GM23248 (cell line): ENCODE measurements around the gene CBX3. TPM values are rescaled to one million over a fixed set of nuclear protein-coding genes. Genes with fewer than 3 reads are reported as not detected.

Source experiments
- DNase-seq: peaks from one replicate; pipeline ENCODE4 v3.0.0-alpha.2; 2015
- H2AFZ ChIP-seq: fragments of 200-600 bp; sonication (generic); 2 replicates; pipeline ENCODE4 v1.6.1; 2016; ENCODE audit warnings: antibody characterized with exemption
- H3F3A ChIP-seq: fragments of 200-600 bp; sonication (generic); 2 replicates; pipeline ENCODE4 v1.6.1; 2016; ENCODE audit warnings: mild to moderate bottlenecking, antibody characterized with exemption, mixed run types; ENCODE audit not compliant: insufficient read depth
- H3K27ac ChIP-seq: fragments of 200-600 bp; sonication (generic); 2 replicates; pipeline ENCODE4 v1.5.1; 2016; ENCODE audit warnings: mild to moderate bottlenecking
- H3K27me3 ChIP-seq: fragments of 200-600 bp; sonication (generic); replicated peaks from 2 replicates; pipeline ENCODE4 v1.6.1; 2016; ENCODE audit warnings: mild to moderate bottlenecking; ENCODE audit not compliant: insufficient read depth
- H3K36me3 ChIP-seq: fragments of 200-600 bp; sonication (generic); 2 replicates; pipeline ENCODE4 v1.6.1; 2016; ENCODE audit warnings: low read depth, mild to moderate bottlenecking
- H3K4me1 ChIP-seq: fragments of 200-600 bp; sonication (generic); 2 replicates; pipeline ENCODE4 v1.6.1; 2016; ENCODE audit warnings: mild to moderate bottlenecking; ENCODE audit not compliant: insufficient read depth
- H3K4me2 ChIP-seq: fragments of 200-600 bp; sonication (generic); one replicate; pipeline ENCODE4 v1.6.1; 2016; ENCODE audit warnings: mild to moderate bottlenecking; ENCODE audit not compliant: unreplicated experiment
- H3K4me3 ChIP-seq: fragments of 200-600 bp; sonication (generic); 2 replicates; pipeline ENCODE4 v1.5.1; 2016; ENCODE audit warnings: mild to moderate bottlenecking
- H3K79me2 ChIP-seq: fragments of 200-600 bp; sonication (generic); 2 replicates; pipeline ENCODE4 v1.6.1; 2016; ENCODE audit warnings: mild to moderate bottlenecking; ENCODE audit not compliant: insufficient read depth
- H3K9ac ChIP-seq: fragments of 200-600 bp; sonication (generic); 2 replicates; pipeline ENCODE4 v1.6.1; 2016; ENCODE audit warnings: mild to moderate bottlenecking
- H3K9me2 ChIP-seq: fragments of 200-600 bp; sonication (generic); 2 replicates; pipeline ENCODE4 v1.6.1; 2016; ENCODE audit warnings: mixed run types, mild to moderate bottlenecking, moderate library complexity; ENCODE audit not compliant: insufficient read depth
- H3K9me3 ChIP-seq: fragments of 200-600 bp; sonication (generic); one replicate; pipeline ENCODE4 v1.6.1; 2017; ENCODE audit warnings: low read depth
- H4K20me1 ChIP-seq: fragments of 200-600 bp; sonication (generic); 2 replicates; pipeline ENCODE4 v1.6.0; 2016; ENCODE audit not compliant: insufficient read depth
- EZH2 ChIP-seq: fragments of 200-600 bp; sonication (generic); IDR thresholded peaks from 2 replicates; pipeline ENCODE4 v1.6.1; 2018; ENCODE audit warnings: antibody characterized with exemption, mild to moderate bottlenecking; ENCODE audit not compliant: insufficient read depth, poor library complexity, severe bottlenecking
- EZH2phosphoT487 ChIP-seq: fragments of 200-600 bp; sonication (generic); IDR thresholded peaks from 2 replicates; pipeline ENCODE4 v1.6.1; 2018; ENCODE audit warnings: antibody characterized with exemption, moderate library complexity, mild to moderate bottlenecking, low read depth; ENCODE audit not compliant: insufficient read depth
- WGBS, 2 experiments: methylation state at CpG; one replicate each; pipeline ENCODE4 v1.1.6; 2015 to 2017; ENCODE audit warnings: low lambda C conversion rate in 2 of 2, low coverage in 1 of 2; ENCODE audit errors: missing lambda C conversion rate in 2 of 2; 5-methylcytosine and 5-hydroxymethylcytosine counted together
- in situ Hi-C: fragments of 300-500 bp; cut with MboI; formaldehyde crosslinking; loops from 2 replicates; pipeline ENCODE4 v1.15.0; 2020
- polyA plus RNA-seq: library from polyadenylated mRNA; unstranded; fragments of >200 nt; fragmentation: Nextera tagmentation; extraction: Ambion mirVana; gene quantifications from 2 replicates; pipeline ENCODE4 v1.2.1, GENCODE V29; 2016
- total RNA-seq: library from RNA; depleted of rRNA; stranded (reverse); fragments of >200 nt; shearing (Covaris generic); gene quantifications from 2 replicates; pipeline ENCODE4 v1.2.3, GENCODE V29; 2014

Gene CBX3
- total and polyA plus RNA-seq, 2 experiments from 2014 or later: 73.3 to 122 TPM

GRCh38 chr7:26227987-26228386, 26.4 kb downstream of the CBX3 start:
- Histone ChIP-seq H3K4me2 (no peak overlapping the region), H3K9me3 (no peaks in the 10 kb centered on the region), H3K27me3 (no peaks in the 10 kb centered on the region; the same call in 1 of the 2 replicates), H3K4me3 (no peak overlapping the region), H4K20me1 (no peaks in the 10 kb centered on the region), H3K79me2 (no peaks in the 10 kb centered on the region), H3K4me1 (no peaks in the 10 kb centered on the region), H3K27ac (no peak overlapping the region), H3K9me2 (no peaks in the 10 kb centered on the region), H2AFZ (no peak overlapping the region), H3K36me3 (no peaks in the 10 kb centered on the region), H3K9ac (no peak overlapping the region), H3F3A (no peaks in the 10 kb centered on the region)
- in situ Hi-C loops: no loop called here
- 37 to 39% methylated on average over 2 of the region's 2 CpGs for WGBS, 2 experiments
- DNase-seq: no peak
- TF ChIP-seq EZH2 (no peak), EZH2phosphoT487 (no peak)

- Histone ChIP-seq H3K4me3 (no peak overlapping the region), H3K79me2 (no peaks in the 10 kb centered on the region), H3K9me2 (no peaks in the 10 kb centered on the region), H2AFZ (no peak overlapping the region), H3K4me1 (no peaks in the 10 kb centered on the region), H3F3A (no peaks in the 10 kb centered on the region), H3K9me3 (no peaks in the 10 kb centered on the region), H3K27me3 (no peaks in the 10 kb centered on the region), H3K4me2 (no peak overlapping the region), H3K27ac (no peak overlapping the region), H4K20me1 (no peaks in the 10 kb centered on the region), H3K9ac (no peak overlapping the region), H3K36me3 (no peaks in the 10 kb centered on the region)
- in situ Hi-C loops: no loop called here
- TF ChIP-seq EZH2: no peak
- TF ChIP-seq EZH2phosphoT487: no peak
- WGBS, 2 experiments: 60 to 64% methylated on average over 5 of the region's 5 CpGs
- DNase-seq: no peak
These were observed 32.5 kb downstream of the CBX3 start for GRCh38 chr7:26233902-26234511.

- no peaks in the 10 kb centered on the region for H3K9me2 ChIP-seq
- 56 to 57% methylated on average over 6 of the region's 6 CpGs for WGBS, 2 experiments
- in situ Hi-C loops: no loop called here
- no peaks in the 10 kb centered on the region for H3K27me3 ChIP-seq
- H3K4me2 ChIP-seq: no peak overlapping the region
- no peaks in the 10 kb centered on the region for H3K36me3 ChIP-seq
- H3K9ac ChIP-seq: no peak overlapping the region
- H3K27ac ChIP-seq: no peak overlapping the region
- no peaks in the 10 kb centered on the region for H3F3A ChIP-seq
- no peak overlapping the region for H2AFZ ChIP-seq
- peak; percentile 11 for DNase-seq
- H3K9me3 ChIP-seq: no peaks in the 10 kb centered on the region
- TF ChIP-seq EZH2: no peak
- TF ChIP-seq EZH2phosphoT487: no peak
- no peak overlapping the region for H3K4me3 ChIP-seq
- no peaks in the 10 kb centered on the region for H4K20me1 ChIP-seq
- H3K79me2 ChIP-seq: no peaks in the 10 kb centered on the region
- H3K4me1 ChIP-seq: no peaks in the 10 kb centered on the region
These were observed 35.7 kb downstream of the CBX3 start for GRCh38 chr7:26237035-26237807.

- H3K79me2 ChIP-seq: no peaks in the 10 kb centered on the region
- H3K4me2 ChIP-seq: no peak overlapping the region
- H3K36me3 ChIP-seq: no peaks in the 10 kb centered on the region
- no peak for TF ChIP-seq EZH2phosphoT487
- TF ChIP-seq EZH2: no peak
- no peak overlapping the region for H3K4me3 ChIP-seq
- WGBS, 2 experiments: 48 to 59% methylated on average over 3 of the region's 3 CpGs
- H3F3A ChIP-seq: no peaks in the 10 kb centered on the region
- H3K27me3 ChIP-seq: no peaks in the 10 kb centered on the region
- in situ Hi-C loops: no loop called here
- no peaks in the 10 kb centered on the region for H3K4me1 ChIP-seq
- DNase-seq: no peak
- H3K9me3 ChIP-seq: no peaks in the 10 kb centered on the region
- H4K20me1 ChIP-seq: no peaks in the 10 kb centered on the region
- H3K9me2 ChIP-seq: no peaks in the 10 kb centered on the region
- H3K9ac ChIP-seq: no peak overlapping the region
- no peak overlapping the region for H3K27ac ChIP-seq
- H2AFZ ChIP-seq: no peak overlapping the region
These were observed 36.5 kb downstream of the CBX3 start for GRCh38 chr7:26238032-26238431.
